D721Med (cell line): Measurements from ENCODE around the gene SLC39A11.

Source experiments
- DNase-seq: peaks from one replicate; pipeline ENCODE4 v3.0.0; 2011; ENCODE audit warnings: low spot score; ENCODE audit not compliant: insufficient read length
- FAIRE-seq: peaks from 2 replicates; lab custom pipeline; 2011; peaks lifted over from hg19 to GRCh38; lab: Jason Lieb, UNC
- TF ChIP-seq, protein P1 (sequence below): IDR thresholded peaks from 2 replicates; pipeline ENCODE4 v1.5.1; 2012; ENCODE audit warnings: mild to moderate bottlenecking, control low read depth; ENCODE audit not compliant: insufficient read depth; ENCODE audit errors: missing control alignments

SLC39A11 gene

GRCh38 chr17:72931635-72932034 is 160.9 kb downstream of the SLC39A11 start:
- TF ChIP-seq, protein P1, sequence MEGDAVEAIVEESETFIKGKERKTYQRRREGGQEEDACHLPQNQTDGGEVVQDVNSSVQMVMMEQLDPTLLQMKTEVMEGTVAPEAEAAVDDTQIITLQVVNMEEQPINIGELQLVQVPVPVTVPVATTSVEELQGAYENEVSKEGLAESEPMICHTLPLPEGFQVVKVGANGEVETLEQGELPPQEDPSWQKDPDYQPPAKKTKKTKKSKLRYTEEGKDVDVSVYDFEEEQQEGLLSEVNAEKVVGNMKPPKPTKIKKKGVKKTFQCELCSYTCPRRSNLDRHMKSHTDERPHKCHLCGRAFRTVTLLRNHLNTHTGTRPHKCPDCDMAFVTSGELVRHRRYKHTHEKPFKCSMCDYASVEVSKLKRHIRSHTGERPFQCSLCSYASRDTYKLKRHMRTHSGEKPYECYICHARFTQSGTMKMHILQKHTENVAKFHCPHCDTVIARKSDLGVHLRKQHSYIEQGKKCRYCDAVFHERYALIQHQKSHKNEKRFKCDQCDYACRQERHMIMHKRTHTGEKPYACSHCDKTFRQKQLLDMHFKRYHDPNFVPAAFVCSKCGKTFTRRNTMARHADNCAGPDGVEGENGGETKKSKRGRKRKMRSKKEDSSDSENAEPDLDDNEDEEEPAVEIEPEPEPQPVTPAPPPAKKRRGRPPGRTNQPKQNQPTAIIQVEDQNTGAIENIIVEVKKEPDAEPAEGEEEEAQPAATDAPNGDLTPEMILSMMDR, result no peak
- no peak for DNase-seq
- FAIRE-seq, result no peak

- TF ChIP-seq, protein P1, result no peak
- DNase-seq, result no peak
- no peak for FAIRE-seq
Measured at GRCh38 chr17:72931163-72931562, 161.3 kb downstream of the SLC39A11 start.

DNA sequence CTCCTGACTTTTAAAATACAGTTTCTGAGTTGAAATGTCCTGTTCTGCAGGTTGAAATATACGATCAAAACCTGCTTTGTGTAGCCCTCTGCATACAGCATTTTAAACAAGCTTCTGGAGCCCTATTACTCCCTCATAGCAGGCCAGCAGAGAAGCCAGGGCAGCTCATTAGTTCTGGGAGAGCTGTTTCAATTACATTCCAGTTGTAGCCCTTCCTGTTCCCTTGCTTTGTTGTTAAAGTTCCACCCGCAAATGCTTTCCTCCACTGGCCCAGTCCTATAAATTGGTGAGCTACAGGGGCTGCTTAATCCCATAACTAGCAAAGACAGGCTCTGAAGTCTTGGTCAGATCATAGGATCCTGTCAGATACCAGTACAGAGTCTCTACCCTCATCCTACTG is 162.5 kb downstream of the SLC39A11 start:
- FAIRE-seq, result no peak
- TF ChIP-seq, protein P1, result no peak
- DNase-seq, result no peak

DNA sequence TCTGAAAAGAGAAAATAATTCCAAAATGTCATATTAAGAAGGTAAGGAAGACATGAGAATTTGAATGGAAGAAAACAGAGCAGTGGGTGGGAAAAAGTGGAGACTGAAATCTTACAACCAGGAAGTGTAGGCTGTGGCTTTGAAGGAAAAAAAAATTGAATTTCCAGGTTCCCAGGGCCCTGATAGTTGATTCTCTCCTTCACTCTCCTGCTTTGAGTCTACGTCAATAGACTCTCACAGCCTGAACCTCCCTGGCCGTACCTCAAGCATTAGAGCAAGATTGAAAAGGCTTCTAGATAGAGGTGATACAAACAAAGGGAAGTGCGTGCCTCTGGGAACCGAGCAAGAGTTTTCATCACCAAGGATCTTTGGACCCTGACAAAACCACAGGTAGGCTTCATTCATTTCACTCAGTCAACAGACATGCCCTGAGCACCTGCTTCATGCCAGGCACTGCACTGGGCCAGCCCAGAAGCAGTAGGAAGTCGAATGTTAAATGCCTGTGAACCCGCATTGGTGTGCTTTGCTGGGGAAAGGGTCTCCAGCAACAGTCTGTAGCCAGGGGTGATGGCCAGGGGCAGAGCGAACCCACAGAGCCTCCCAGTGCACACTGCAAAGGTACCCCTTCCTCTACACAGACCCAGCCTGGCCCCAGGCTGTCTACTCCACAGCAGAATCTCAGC is 163.9 kb downstream of the SLC39A11 start:
- FAIRE-seq (no peak), DNase-seq (no peak)
- TF ChIP-seq, protein P1, result no peak

DNA sequence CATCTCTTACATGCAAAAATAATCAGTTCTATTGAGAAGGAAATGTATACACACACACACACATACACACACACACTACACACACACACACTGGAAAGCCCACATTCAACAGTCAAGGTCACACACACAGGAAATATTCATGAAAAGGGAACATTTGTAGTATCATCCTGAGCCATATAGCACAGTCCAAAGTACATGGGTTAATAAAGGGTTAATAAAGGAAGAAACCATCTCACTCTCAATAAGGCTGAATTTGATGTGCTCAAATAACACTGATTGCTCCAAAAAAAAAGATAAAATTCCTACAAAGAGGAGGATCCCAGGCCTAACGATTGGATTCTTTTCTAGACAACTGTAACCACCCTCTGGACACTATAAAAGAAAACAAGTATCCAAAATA is 164.7 kb downstream of the SLC39A11 start:
- TF ChIP-seq, protein P1, result no peak
- peak; percentile 32 for FAIRE-seq

DNA sequence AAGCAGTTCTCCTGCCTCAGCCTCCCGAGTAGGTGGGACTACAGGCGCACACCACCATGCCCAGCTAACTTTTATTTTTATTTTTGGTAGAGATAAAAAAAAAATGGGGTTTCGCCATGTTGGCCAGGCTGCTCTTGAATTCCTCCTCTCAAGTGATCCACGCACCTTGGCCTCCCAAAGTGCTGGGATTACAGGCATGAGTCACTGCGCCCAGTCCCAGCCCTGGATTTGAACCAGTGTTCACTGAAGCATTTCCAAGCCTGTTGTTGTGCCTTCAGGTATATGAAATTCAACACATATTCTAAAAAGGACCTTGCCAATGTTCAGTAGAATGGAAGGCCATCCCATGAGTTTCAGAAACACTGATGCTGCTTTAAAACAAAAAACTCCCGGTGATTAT is 165.3 kb downstream of the SLC39A11 start:
- TF ChIP-seq, protein P1, result no peak
- FAIRE-seq, result no peak

More for the DNA sequence above, 164.7 kb downstream of the SLC39A11 start:
- no peak for DNase-seq

DNA sequence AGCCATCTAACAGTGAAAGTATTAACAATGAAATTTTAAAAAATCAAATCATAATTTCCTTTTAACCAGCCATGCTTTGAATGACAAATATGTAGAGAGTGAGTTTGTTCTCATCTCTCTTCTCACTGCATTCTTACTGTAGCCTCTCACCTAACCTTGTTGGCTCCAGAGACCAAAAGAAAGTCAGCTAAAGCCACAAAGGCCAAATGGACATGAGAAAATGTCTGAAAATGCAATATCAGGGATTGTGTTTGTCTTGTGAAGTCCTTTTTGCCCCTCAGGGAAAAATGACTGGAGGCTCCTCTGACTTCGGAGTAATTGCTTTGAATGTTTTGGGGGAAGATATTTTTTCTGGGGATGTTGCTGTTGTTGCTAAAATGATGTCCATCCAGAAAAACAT is 166.3 kb downstream of the SLC39A11 start:
- DNase-seq, result no peak
- TF ChIP-seq, protein P1, result no peak
- FAIRE-seq, result no peak

More for the DNA sequence above, 165.3 kb downstream of the SLC39A11 start:
- no peak for DNase-seq
